Lower lobe of right lung (tissue), 2 donors: ENCODE results near the gene SYDE2. TPM values are rescaled to one million over a fixed set of nuclear protein-coding genes. Genes with fewer than 3 reads are reported as not detected.

Experiments
- ATAC-seq, 2 donors: fragments of 200-7000 bp; cut with Tn5 transposase; one replicate each; pipeline ENCODE4 v1.9.1; 2020 to 2022; ENCODE audit warnings: mild to moderate bottlenecking in 2 of 2, moderate library complexity in 2 of 2
- DNase-seq: peaks from one replicate; pipeline ENCODE4 v3.0.0-alpha.2; 2020
- H3K27ac ChIP-seq: fragments of 200-600 bp; one replicate; pipeline ENCODE4 v1.8.0; 2022
- H3K27me3 ChIP-seq: fragments of 200-600 bp; one replicate; pipeline ENCODE4 v1.8.0; 2022; ENCODE audit warnings: low read depth
- H3K36me3 ChIP-seq: fragments of 200-600 bp; one replicate; pipeline ENCODE4 v1.8.0; 2022; ENCODE audit warnings: mild to moderate bottlenecking
- H3K4me1 ChIP-seq: fragments of 200-600 bp; one replicate; pipeline ENCODE4 v1.8.0; 2022
- H3K4me3 ChIP-seq: fragments of 200-600 bp; one replicate; pipeline ENCODE4 v1.8.0; 2022; ENCODE audit warnings: mild to moderate bottlenecking
- H3K9me3 ChIP-seq: fragments of 200-600 bp; one replicate; pipeline ENCODE4 v1.8.0; 2022
- intact Hi-C: fragments of 100-400 bp; cut with DNase I; formaldehyde crosslinking; loops from one replicate; pipeline ENCODE4 v1.11.0; 2022
- total RNA-seq: library from RNA; stranded (reverse); fragmentation: NEBNext Ultra II Directional; extraction: Animal tissue kit (Norgen Biotek cat#: 25700); gene quantifications from one replicate; pipeline ENCODE4 v1.2.1, GENCODE V29; 2021
- TF ChIP-seq, protein P1 (sequence below): fragments of 200-600 bp; IDR thresholded peaks from one replicate; pipeline ENCODE4 v1.8.0; 2022; ENCODE audit warnings: antibody characterized with exemption, mild to moderate bottlenecking
- donor health status: DM: no; HTN: yes; CAD: no; lungs with severe emphysema.

Gene SYDE2
- total RNA-seq, 1 donor from 2014 or later: 21.3 TPM

- intact Hi-C loops: no loop called here
- H3K4me3 ChIP-seq: no peak overlapping the region
- H3K27me3 ChIP-seq: no peaks in the 10 kb centered on the region
- H3K27ac ChIP-seq: no peak overlapping the region
- no peak for DNase-seq
- TF ChIP-seq, protein P1, sequence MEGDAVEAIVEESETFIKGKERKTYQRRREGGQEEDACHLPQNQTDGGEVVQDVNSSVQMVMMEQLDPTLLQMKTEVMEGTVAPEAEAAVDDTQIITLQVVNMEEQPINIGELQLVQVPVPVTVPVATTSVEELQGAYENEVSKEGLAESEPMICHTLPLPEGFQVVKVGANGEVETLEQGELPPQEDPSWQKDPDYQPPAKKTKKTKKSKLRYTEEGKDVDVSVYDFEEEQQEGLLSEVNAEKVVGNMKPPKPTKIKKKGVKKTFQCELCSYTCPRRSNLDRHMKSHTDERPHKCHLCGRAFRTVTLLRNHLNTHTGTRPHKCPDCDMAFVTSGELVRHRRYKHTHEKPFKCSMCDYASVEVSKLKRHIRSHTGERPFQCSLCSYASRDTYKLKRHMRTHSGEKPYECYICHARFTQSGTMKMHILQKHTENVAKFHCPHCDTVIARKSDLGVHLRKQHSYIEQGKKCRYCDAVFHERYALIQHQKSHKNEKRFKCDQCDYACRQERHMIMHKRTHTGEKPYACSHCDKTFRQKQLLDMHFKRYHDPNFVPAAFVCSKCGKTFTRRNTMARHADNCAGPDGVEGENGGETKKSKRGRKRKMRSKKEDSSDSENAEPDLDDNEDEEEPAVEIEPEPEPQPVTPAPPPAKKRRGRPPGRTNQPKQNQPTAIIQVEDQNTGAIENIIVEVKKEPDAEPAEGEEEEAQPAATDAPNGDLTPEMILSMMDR: no peak
- peaks cover 21% of the 10 kb centered on the region for H3K4me1 ChIP-seq
- H3K9me3 ChIP-seq: no peaks in the 10 kb centered on the region
- ATAC-seq: no peak
- no peaks in the 10 kb centered on the region for H3K36me3 ChIP-seq
These were observed 22.5 kb upstream of the SYDE2 start for GRCh38 chr1:85223334-85223733.

GRCh38 chr1:85220756-85221201 lies 20.0 kb upstream of the SYDE2 start:
- no peaks in the 10 kb centered on the region for H3K36me3 ChIP-seq
- peaks cover 20% of the 10 kb centered on the region for H3K4me1 ChIP-seq
- H3K9me3 ChIP-seq: no peaks in the 10 kb centered on the region
- DNase-seq (no peak), ATAC-seq (no peak)
- H3K4me3 ChIP-seq: no peak overlapping the region
- no peaks in the 10 kb centered on the region for H3K27me3 ChIP-seq
- no peak overlapping the region for H3K27ac ChIP-seq
- TF ChIP-seq, protein P1: no peak
- intact Hi-C loops: no loop called here

GRCh38 chr1:85219853-85220610 lies 19.2 kb upstream of the SYDE2 start:
- intact Hi-C loops: no loop called here
- H3K4me3 ChIP-seq: no peak overlapping the region

GRCh38 chr1:85216697-85217096 lies 15.9 kb upstream of the SYDE2 start:
- no peak for DNase-seq
- H3K27ac ChIP-seq: no peak overlapping the region
- intact Hi-C loops: no loop called here
- no peaks in the 10 kb centered on the region for H3K27me3 ChIP-seq
- no peaks in the 10 kb centered on the region for H3K9me3 ChIP-seq
- TF ChIP-seq, protein P1: no peak
- H3K36me3 ChIP-seq: no peaks in the 10 kb centered on the region
- H3K4me3 ChIP-seq: no peak overlapping the region
- no peak for ATAC-seq
- H3K4me1 ChIP-seq: no peaks in the 10 kb centered on the region

More at GRCh38 chr1:85219853-85220610, 19.2 kb upstream of the SYDE2 start:
- TF ChIP-seq, protein P1: no peak
- Histone ChIP-seq H3K4me1 (peaks cover 12% of the 10 kb centered on the region), H3K36me3 (no peaks in the 10 kb centered on the region), H3K9me3 (no peaks in the 10 kb centered on the region), H3K27ac (no peak overlapping the region), H3K27me3 (no peaks in the 10 kb centered on the region)
- ATAC-seq: no peak
- no peak for DNase-seq

DNA sequence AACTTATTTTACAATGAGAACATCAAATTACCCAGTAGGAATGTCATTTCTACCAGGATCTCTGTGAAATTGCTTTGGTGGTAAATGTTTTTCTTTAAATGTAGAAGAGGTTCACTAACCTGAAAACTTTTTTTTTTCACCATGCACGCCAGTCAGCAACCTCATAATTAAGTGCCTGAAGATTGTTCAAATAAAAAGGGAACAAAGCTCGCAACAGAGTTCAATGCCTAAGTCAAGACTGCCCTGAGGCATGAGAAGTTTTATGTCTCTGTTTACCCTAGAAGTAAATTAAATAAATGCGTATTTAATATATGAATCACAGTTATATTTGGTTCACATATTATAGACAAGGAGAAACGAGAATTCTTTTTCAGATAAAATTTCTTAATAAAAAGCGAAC lies 13.8 kb upstream of the SYDE2 start:
- DNase-seq (no peak), ATAC-seq (peak in 1 of 2 donors; percentile 48)
- intact Hi-C loops: no loop called here
- no peaks in the 10 kb centered on the region for H3K4me1 ChIP-seq
- no peaks in the 10 kb centered on the region for H3K9me3 ChIP-seq
- H3K4me3 ChIP-seq: no peak overlapping the region
- H3K27me3 ChIP-seq: no peaks in the 10 kb centered on the region
- H3K27ac ChIP-seq: no peak overlapping the region
- no peaks in the 10 kb centered on the region for H3K36me3 ChIP-seq
- TF ChIP-seq, protein P1: no peak
